GM10248 (cell line): ENCODE results near the gene XYLT1.

Source experiments
- CTCF ChIA-PET: fragments of 300-600 bp; sonication (Branson Sonifier 250); formaldehyde crosslinking; extraction: SDS; loops from one replicate; lab custom pipeline; 2021; ENCODE audit warnings: antibody characterized with exemption; lab: Yijun Ruan, JAX
- POLR2A ChIA-PET: fragments of 350-650 bp; sonication (Branson Sonifier 250); formaldehyde crosslinking; extraction: SDS; loops from one replicate; lab custom pipeline; 2020; ENCODE audit warnings: antibody characterized with exemption; lab: Yijun Ruan, JAX
- DNase-seq: peaks from one replicate; pipeline ENCODE4 v3.0.0; 2012; ENCODE audit errors: extremely low spot score
- TF ChIP-seq, protein P1 (sequence below): IDR thresholded peaks from 2 replicates; pipeline ENCODE4 v1.5.1; 2012; ENCODE audit warnings: mild to moderate bottlenecking, low read depth; ENCODE audit errors: extremely low read depth, missing control alignments, control extremely low read depth

The XYLT1 gene

DNA sequence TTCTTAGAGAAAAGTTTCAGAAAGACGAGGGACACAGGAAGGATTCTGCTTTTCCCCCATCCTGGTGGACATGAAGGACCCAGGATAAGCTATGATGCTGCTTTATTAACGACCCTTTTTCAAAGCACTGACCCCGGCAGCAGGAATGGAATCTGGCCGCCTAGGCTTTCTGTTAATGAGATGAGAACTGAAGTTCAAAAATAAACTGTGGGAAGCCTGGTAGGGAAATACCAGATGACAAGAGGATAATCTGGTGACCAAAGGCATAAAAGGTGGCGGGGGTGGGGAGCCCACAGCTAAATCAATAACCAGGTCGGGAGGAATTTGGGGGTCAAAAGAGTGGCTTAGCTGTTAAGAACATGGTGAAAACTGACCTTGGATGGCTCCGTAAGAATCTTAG, 171.0 kb downstream of the XYLT1 start:
- TF ChIP-seq, protein P1, sequence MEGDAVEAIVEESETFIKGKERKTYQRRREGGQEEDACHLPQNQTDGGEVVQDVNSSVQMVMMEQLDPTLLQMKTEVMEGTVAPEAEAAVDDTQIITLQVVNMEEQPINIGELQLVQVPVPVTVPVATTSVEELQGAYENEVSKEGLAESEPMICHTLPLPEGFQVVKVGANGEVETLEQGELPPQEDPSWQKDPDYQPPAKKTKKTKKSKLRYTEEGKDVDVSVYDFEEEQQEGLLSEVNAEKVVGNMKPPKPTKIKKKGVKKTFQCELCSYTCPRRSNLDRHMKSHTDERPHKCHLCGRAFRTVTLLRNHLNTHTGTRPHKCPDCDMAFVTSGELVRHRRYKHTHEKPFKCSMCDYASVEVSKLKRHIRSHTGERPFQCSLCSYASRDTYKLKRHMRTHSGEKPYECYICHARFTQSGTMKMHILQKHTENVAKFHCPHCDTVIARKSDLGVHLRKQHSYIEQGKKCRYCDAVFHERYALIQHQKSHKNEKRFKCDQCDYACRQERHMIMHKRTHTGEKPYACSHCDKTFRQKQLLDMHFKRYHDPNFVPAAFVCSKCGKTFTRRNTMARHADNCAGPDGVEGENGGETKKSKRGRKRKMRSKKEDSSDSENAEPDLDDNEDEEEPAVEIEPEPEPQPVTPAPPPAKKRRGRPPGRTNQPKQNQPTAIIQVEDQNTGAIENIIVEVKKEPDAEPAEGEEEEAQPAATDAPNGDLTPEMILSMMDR: no peak
- DNase-seq: no peak
- ChIA-PET POLR2A (no interaction called here), CTCF (interaction anchor here (1.0 to 5.0 kb wide), 7 partner anchors 12 to 46 kb away, joined by 3 to 30 read pairs (median 5); no protein-coding TSS in a partner anchor)

DNA sequence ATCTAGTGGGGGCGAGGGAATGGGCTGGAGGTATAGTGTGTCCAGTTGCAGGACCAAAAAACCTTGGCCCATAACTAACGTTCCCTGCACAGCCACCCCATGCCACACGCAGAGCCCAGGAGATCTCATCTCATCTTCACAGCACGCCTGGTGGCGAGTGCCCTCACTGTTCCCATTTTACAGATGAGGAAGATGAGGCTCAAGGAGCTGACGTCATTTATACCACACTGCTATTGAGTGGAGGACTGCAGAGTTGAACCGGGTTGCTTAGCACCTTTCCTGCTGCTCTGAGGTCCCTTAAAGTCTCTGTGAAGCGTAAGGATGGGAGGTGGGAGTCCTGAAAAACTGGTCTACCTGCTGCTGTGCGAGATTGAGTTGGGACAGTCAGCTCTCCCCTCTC, 172.5 kb downstream of the XYLT1 start:
- DNase-seq: no peak
- TF ChIP-seq, protein P1: no peak
- ChIA-PET CTCF (interaction anchor here (1.1 to 5.0 kb wide), 4 partner anchors 10 to 20 kb away, joined by 3 to 30 read pairs (median 6); no protein-coding TSS in a partner anchor), POLR2A (no interaction called here)

DNA sequence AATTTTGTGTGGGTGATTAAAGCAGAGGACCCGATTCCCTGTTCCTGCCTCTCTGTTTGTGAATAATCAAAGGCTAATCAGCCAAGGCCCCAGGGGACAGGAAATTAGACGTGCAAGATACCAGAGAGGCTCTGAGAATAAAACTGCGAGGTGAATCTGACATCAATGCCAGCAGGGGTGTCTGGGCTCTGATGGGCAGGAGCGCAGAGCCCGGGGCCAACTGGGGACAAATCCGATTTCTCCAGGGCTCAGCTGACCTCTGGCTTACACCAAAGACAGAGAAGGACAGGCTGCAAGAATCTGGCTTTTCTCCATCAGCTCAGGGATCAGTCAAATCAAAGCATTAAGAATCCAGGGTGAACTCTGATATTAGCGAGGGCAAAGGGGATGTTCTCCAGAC, 174.3 kb downstream of the XYLT1 start:
- no peak for DNase-seq
- TF ChIP-seq, protein P1: no peak
- ChIA-PET CTCF (no interaction called here), POLR2A (no interaction called here)

DNA sequence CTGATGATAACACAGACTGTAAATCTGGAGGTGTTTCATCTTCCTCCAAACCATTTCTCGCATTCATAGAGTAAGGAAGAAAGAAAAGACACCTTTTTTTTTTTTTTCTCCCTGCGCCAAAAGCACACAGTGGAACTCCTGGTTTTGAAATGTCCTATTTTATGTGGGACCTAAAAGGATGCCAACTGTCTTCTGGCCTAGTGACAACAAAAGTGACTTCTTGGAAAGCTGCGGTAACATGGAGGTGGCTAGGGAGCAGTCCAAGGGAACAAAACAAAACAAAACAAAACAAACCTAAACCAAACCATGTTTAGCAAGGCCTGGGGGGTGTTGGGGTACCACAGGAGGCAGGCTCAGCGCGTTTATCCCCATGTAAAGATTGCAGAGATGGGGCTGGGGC, 174.8 kb downstream of the XYLT1 start:
- no peak for DNase-seq
- ChIA-PET POLR2A (no interaction called here), CTCF (interaction anchor here (4.4 kb wide), 1 partner anchor 13 kb away, joined by 21 read pairs; no protein-coding TSS in a partner anchor)
- TF ChIP-seq, protein P1: no peak

DNA sequence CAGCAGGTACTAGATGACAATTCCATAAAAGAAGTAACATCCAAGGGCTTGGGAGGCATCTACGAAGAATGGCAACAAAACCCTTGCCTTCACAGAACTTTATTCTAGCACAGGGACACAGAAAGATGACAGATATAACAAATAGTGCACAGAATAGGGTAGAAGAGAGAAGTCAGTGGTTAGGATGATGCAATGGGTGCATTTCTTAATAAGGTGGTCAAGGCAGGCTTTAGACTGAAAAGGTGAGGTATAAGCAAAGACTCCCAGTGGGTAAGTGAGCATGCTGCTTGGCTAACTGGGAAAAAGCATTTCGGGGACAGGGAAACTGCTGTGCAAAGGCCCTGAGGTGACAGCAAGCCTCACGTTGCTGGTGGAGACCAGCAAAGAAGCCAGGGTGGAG, 175.9 kb downstream of the XYLT1 start:
- POLR2A ChIA-PET: no interaction called here
- CTCF ChIA-PET: interaction anchor here (4.4 kb wide), 1 partner anchor 12 kb away, joined by 21 read pairs; no protein-coding TSS in a partner anchor
- TF ChIP-seq, protein P1: no peak
- DNase-seq: no peak

DNA sequence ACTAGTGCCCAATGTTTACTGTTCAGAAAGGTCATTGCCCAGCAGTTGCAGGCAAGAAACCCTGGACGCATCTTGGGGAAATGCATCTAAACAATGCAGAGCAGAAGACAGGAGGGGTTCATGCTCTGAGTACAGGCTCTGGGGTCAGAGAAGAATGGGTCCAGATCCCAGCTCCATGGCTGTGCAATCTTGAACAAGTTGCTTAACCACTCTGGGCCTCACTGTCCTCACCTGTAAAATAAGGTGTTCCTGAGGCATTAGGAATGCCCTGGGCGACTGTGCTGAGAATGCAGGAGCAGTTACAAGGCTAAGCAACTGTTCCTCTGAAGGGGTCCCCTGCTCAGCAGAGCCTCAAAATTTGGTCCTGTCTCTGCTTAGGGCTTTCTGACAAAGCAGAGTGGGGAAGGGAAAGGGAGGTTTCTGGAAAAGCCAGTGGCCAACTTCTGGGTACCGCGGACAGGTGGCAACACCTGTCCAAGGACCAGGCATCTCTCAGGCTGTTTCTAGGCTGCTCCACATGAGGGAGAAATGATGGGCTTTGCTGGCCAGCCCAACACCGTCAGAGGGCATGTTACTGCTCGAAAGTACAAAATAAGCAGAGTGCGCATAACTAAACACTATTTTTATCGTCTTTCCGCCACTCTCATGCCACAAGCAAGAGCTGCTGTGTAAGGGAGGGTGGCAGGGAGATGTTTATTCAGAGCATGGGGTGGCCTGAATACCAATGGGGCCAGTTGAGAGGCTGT, 176.8 kb downstream of the XYLT1 start:
- TF ChIP-seq, protein P1: no peak
- no peak for DNase-seq
- CTCF ChIA-PET: interaction anchor here (4.4 kb wide), 1 partner anchor 11 kb away, joined by 21 read pairs; no protein-coding TSS in a partner anchor
- POLR2A ChIA-PET: no interaction called here
